Stimulated activated CD4-positive, alpha-beta T cell treated with anti-CD3 and anti-CD28 coated beads, TNF-alpha, amount 100 ng/mL, for 48 hours (primary cell): ENCODE measurements around the gene TBC1D20.
"Not testable (repeated sequence)": the region's sequence is repeated elsewhere in the genome, so short reads cannot be mapped to it uniquely, and the experiment has no call there.

Experiments used
- DNase-seq, 3 donors: peaks; one replicate each; pipeline ENCODE4 v3.0.0-alpha.2; 2020; ENCODE audit warnings: low read depth in 3 of 3

TBC1D20 gene

GRCh38 chr20:401682-402495 lies 60.4 kb downstream of the TBC1D20 start:
- DNase-seq = no peak

GRCh38 chr20:400454-401275 lies 61.7 kb downstream of the TBC1D20 start:
- no peak for DNase-seq

- DNase-seq = no peak
These were observed 62.2 kb downstream of the TBC1D20 start for GRCh38 chr20:400128-400453.

- no peak for DNase-seq
These were observed 63.1 kb downstream of the TBC1D20 start for GRCh38 chr20:399182-399707.

- DNase-seq = no peak
These were observed 64.7 kb downstream of the TBC1D20 start for GRCh38 chr20:397432-398237.

GRCh38 chr20:396619-397431 lies 65.5 kb downstream of the TBC1D20 start:
- DNase-seq = no peak

- no peak for DNase-seq
These were observed 66.1 kb downstream of the TBC1D20 start for GRCh38 chr20:396252-396618.

- DNase-seq = not testable (repeated sequence)
These were observed 69.0 kb downstream of the TBC1D20 start for GRCh38 chr20:393296-393695.

GRCh38 chr20:391041-391711 lies 71.2 kb downstream of the TBC1D20 start:
- no peak for DNase-seq

- DNase-seq = no peak
These were observed 73.1 kb downstream of the TBC1D20 start for GRCh38 chr20:389220-389619.

- no peak for DNase-seq
These were observed 74.0 kb downstream of the TBC1D20 start for GRCh38 chr20:388034-388994.

GRCh38 chr20:387520-387919 lies 74.8 kb downstream of the TBC1D20 start:
- no peak for DNase-seq

GRCh38 chr20:386634-387033 lies 75.7 kb downstream of the TBC1D20 start:
- not testable (repeated sequence) for DNase-seq
